ENCODE data around the gene PACSIN1. TPM values are rescaled to one million over a fixed set of nuclear protein-coding genes. Genes with fewer than 3 reads are reported as not detected.

The PACSIN1 gene
- total and polyA plus RNA-seq, 2 of the 4 experiments (the other 2 are of a cell fraction) = 0.02 TPM; not detected in 1

DNA sequence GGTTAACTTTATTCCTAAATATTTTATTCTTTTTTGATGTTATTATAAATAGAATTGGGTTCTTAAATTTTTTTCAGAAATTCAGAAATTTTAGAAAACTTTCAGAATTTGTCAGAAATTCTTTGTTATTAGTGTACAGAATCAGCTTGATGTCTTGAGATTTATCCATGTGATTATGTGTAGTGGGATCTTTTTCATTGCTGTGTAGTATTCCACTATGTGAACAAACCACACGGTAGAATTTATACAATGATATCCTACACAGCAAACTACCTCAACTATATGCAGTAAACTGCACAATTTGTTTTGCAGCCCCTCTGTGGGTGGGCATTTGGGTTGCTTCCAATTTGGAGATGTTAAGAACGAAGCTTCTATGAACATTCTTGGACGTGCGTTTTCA, 43.9 kb downstream of the PACSIN1 start:
- in situ Hi-C loops (cut with MboI; ENCODE audit: low sequenced_read_pairs) = no loop called here
- H3K79me1 ChIP-seq (ENCODE audit: low read depth in 1 of 2, low read length in 2 of 2) = no peaks in the 10 kb centered on the region
- no peaks in the 10 kb centered on the region; the same call in 1 of the 2 replicates for H3K4me1 ChIP-seq (ENCODE audit: control insufficient read depth, insufficient read depth, low read length)
- dilution Hi-C loops (cut with HindIII; ENCODE audit: low sequenced_read_pairs, unreplicated experiment) = no loop called here
- 100% methylated on average over 1 of the region's 4 CpGs; no CpG with 5 or more reads in 1 of the 2 experiments for WGBS, 2 experiments (ENCODE audit: extremely low coverage in 2 of 2, insufficient read length in 1 of 2)
- H3K4me3 ChIP-seq (ENCODE audit: insufficient read depth, low read depth, low read length) = no peak overlapping the region
- DNase-seq (no peak), ATAC-seq (ENCODE audit: low read depth) (no peak)
- H2BK5ac ChIP-seq (ENCODE audit: low read depth, low read length, poor library complexity, severe bottlenecking) = no peak overlapping the region
- H3K18ac ChIP-seq (ENCODE audit: low read depth, low read length) = no peak overlapping the region
- intact Hi-C loops (cut with micrococcal nuclease) = no loop called here
- no peak overlapping the region for H2AK5ac ChIP-seq (ENCODE audit: low read depth, low read length)
- H2BK15ac ChIP-seq (ENCODE audit: low read depth, low read length) = no peak overlapping the region
- no peak overlapping the region for H3K4ac ChIP-seq (ENCODE audit: low read depth, low read length)
- ChIA-PET CTCF (no interaction called here), POLR2A (ENCODE audit: unreplicated experiment) (no interaction called here)
- H3K23ac ChIP-seq (ENCODE audit: low read depth, low read length) = no peak overlapping the region
- no peak overlapping the region for H2AFZ ChIP-seq (replicated peaks; ENCODE audit: low read length, poor library complexity)
- H3K36me3 ChIP-seq (ENCODE audit: control insufficient read depth, insufficient read depth, low read length) = no peaks in the 10 kb centered on the region
- peaks cover 28% of the 10 kb centered on the region for H3K27me3 ChIP-seq (ENCODE audit: control insufficient read depth, insufficient read depth, low read length)
- H2AK9ac ChIP-seq (replicated peaks; ENCODE audit: low read depth, low read length, poor library complexity) = no peak overlapping the region
- no peak overlapping the region for H2BK120ac ChIP-seq (ENCODE audit: low read depth, low read length)
- no peak overlapping the region for H4K91ac ChIP-seq (ENCODE audit: insufficient read depth, low read depth, low read length)
- TF ChIP-seq MXI1 (IDR thresholded peaks at IDR 0.05; ENCODE audit: borderline replicate concordance, low read depth, low read length) = no peak
- TF ChIP-seq, protein P1, sequence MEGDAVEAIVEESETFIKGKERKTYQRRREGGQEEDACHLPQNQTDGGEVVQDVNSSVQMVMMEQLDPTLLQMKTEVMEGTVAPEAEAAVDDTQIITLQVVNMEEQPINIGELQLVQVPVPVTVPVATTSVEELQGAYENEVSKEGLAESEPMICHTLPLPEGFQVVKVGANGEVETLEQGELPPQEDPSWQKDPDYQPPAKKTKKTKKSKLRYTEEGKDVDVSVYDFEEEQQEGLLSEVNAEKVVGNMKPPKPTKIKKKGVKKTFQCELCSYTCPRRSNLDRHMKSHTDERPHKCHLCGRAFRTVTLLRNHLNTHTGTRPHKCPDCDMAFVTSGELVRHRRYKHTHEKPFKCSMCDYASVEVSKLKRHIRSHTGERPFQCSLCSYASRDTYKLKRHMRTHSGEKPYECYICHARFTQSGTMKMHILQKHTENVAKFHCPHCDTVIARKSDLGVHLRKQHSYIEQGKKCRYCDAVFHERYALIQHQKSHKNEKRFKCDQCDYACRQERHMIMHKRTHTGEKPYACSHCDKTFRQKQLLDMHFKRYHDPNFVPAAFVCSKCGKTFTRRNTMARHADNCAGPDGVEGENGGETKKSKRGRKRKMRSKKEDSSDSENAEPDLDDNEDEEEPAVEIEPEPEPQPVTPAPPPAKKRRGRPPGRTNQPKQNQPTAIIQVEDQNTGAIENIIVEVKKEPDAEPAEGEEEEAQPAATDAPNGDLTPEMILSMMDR (conservative IDR thresholded peaks at IDR 0.05; ENCODE audit: low read depth, low read length) = no peak
- TF ChIP-seq NFE2L2 (IDR thresholded peaks at IDR 0.05; ENCODE audit: low read depth, low read length) = no peak
- no peak for TF ChIP-seq SMC3 (IDR thresholded peaks at IDR 0.05; ENCODE audit: low read depth, low read length)
- H2BK20ac ChIP-seq (ENCODE audit: low read depth, low read length) = no peak overlapping the region
- no peak overlapping the region for H4K8ac ChIP-seq (ENCODE audit: low read depth in 2 of 2, low read length in 2 of 2)
- no peak overlapping the region for H3K27ac ChIP-seq (ENCODE audit: insufficient read depth, low read length)
- no peaks in the 10 kb centered on the region for H3K9me1 ChIP-seq (ENCODE audit: insufficient read depth, low read length)
- no TSS peak for BruUV-seq (replicated peaks)
- 0 out of 2 replicates have a peak, but pooled peaks cover 3% of the 10 kb centered on the region for H3K9me3 ChIP-seq (ENCODE audit: control insufficient read depth, insufficient read depth, low read length)
- no peak overlapping the region for H3K56ac ChIP-seq (ENCODE audit: extremely low read depth, insufficient read depth, low read length)
- H4K5ac ChIP-seq (ENCODE audit: low read depth, low read length) = no peak overlapping the region
- no peak overlapping the region for H3K4me2 ChIP-seq (ENCODE audit: low read depth, low read length)
- H3K9ac ChIP-seq (ENCODE audit: low read depth, low read length) = no peak overlapping the region
- no peak overlapping the region for H3K14ac ChIP-seq (replicated peaks; ENCODE audit: low read depth, low read length)
- no peaks in the 10 kb centered on the region for H4K20me1 ChIP-seq (ENCODE audit: insufficient read depth, low read length)
